ENCODE measurements around the gene SDC3.

Gene SDC3

DNA sequence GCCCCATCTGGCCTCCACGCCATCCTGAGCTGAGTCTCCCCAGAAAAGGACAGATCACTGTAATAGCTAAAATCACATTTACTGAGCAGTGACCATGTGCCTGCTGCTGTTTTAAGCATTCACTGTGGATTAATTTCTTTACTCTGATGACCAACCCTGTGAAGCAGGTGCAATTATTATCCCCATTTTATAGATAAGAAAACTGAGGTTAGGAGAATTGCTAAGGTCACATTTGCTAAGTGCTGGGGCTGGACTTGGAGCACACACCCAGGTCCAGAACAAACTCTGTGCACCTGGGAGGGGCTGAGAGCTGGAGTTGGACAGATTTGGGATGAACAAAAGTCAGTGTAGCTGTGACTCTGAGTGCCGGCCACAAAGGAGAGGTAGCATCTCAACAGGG, 58.0 kb downstream of the SDC3 start:
- no peak for DNase-seq (ENCODE audit: low read depth)
- TF ChIP-seq, protein P1, sequence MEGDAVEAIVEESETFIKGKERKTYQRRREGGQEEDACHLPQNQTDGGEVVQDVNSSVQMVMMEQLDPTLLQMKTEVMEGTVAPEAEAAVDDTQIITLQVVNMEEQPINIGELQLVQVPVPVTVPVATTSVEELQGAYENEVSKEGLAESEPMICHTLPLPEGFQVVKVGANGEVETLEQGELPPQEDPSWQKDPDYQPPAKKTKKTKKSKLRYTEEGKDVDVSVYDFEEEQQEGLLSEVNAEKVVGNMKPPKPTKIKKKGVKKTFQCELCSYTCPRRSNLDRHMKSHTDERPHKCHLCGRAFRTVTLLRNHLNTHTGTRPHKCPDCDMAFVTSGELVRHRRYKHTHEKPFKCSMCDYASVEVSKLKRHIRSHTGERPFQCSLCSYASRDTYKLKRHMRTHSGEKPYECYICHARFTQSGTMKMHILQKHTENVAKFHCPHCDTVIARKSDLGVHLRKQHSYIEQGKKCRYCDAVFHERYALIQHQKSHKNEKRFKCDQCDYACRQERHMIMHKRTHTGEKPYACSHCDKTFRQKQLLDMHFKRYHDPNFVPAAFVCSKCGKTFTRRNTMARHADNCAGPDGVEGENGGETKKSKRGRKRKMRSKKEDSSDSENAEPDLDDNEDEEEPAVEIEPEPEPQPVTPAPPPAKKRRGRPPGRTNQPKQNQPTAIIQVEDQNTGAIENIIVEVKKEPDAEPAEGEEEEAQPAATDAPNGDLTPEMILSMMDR (IDR thresholded peaks at IDR 0.05; ENCODE audit: low read depth, low read length, missing control alignments): no peak
- H3K4me3 ChIP-seq (ENCODE audit: low read depth, low read length): no peak overlapping the region
- in situ Hi-C loops (cut with HindIII; ENCODE audit: low sequenced_read_pairs): no loop called here

GRCh38 chr1:30848130-30848529, 60.4 kb downstream of the SDC3 start:
- no peak overlapping the region for H3K4me3 ChIP-seq (ENCODE audit: low read depth, low read length)
- in situ Hi-C loops (cut with HindIII; ENCODE audit: low sequenced_read_pairs): no loop called here
- TF ChIP-seq, protein P1 (IDR thresholded peaks at IDR 0.05; ENCODE audit: low read depth, low read length, missing control alignments): no peak
- DNase-seq (ENCODE audit: low read depth): no peak

DNA sequence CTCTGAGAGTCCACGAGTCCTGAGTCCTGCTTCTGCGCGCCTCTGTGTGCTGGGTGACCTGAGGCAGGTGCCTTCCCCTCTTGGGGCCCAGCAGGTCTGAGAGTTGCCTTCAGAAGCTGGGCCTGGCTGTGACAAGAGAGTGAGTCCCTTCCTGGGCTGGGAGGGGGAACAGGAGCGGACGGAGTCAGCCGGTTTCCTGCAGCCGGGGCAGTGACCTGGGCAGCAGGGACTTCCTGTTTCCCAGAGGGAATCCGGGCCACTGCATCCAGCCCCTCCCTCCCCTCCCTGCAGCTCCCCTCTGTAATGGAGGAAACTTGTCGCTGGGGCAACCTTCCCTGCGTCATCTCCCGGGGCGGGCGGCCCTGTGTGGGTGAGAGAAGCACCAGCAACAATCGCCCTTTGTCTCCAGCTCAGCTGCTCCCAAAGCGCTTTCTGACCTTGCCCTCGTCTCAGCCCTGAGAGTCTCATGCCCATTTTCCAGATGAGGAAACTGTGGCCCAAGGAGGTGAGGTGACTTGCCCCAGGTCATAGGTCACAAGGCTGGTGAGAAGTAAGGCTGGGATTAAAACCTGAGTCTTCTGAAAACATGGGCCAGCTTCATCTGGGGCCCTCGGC, 61.1 kb downstream of the SDC3 start:
- H3K4me3 ChIP-seq (ENCODE audit: low read depth, low read length): no peak overlapping the region
- in situ Hi-C loops (cut with HindIII; ENCODE audit: low sequenced_read_pairs): no loop called here
- no peak for DNase-seq (ENCODE audit: low read depth)
- TF ChIP-seq, protein P1 (IDR thresholded peaks at IDR 0.05; ENCODE audit: low read depth, low read length, missing control alignments): no peak

DNA sequence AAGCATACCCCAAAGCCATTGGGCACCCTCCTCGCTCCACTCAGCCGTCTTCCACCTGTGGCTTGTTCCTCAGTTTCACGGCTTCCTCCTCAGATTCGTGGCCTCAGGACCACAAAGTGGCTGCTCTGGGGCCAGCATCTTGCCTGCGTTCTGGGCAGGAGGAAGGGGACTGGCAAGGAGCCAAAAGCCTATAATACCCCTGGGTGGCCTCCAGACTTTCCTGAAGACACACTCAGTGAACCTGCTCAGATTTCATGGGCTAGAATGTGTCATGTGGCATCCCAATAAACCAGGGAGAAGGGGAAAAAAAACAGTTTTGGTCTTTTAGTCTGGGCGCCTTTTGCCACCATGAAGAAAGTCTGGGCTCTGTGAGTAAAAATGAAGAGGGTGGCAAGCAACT, 62.0 kb downstream of the SDC3 start:
- in situ Hi-C loops (cut with HindIII; ENCODE audit: low sequenced_read_pairs): no loop called here
- DNase-seq (ENCODE audit: low read depth): no peak
- no peak overlapping the region for H3K4me3 ChIP-seq (ENCODE audit: low read depth, low read length)
- TF ChIP-seq, protein P1 (IDR thresholded peaks at IDR 0.05; ENCODE audit: low read depth, low read length, missing control alignments): no peak

DNA sequence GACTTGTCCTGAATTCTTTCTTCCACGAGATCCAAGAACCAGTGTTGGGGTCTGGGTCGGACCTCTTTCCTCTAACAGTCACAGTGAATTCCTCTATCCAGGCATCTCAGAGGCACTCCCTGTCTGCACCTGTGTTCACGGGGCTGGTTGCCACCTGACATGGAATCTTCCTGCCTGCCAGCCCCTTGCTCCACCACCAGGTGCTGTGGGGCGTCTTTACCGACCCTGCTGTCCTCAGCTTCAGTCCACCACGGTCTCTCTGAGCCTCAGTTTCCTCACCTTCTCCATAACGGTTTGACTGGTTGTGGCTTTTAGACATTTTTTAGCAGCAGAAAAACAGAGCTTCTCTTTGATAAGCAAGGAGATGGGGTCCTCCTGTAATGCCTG, 62.7 kb downstream of the SDC3 start:
- TF ChIP-seq, protein P1 (IDR thresholded peaks at IDR 0.05; ENCODE audit: low read depth, low read length, missing control alignments): no peak
- in situ Hi-C loops (cut with HindIII; ENCODE audit: low sequenced_read_pairs): no loop called here
- no peak overlapping the region for H3K4me3 ChIP-seq (ENCODE audit: low read depth, low read length)
- no peak for DNase-seq (ENCODE audit: low read depth)

GRCh38 chr1:30845237-30845903, 63.2 kb downstream of the SDC3 start:
- DNase-seq (ENCODE audit: low read depth): no peak
- TF ChIP-seq, protein P1 (IDR thresholded peaks at IDR 0.05; ENCODE audit: low read depth, low read length, missing control alignments): no peak
- H3K4me3 ChIP-seq (ENCODE audit: low read depth, low read length): no peak overlapping the region
- in situ Hi-C loops (cut with HindIII; ENCODE audit: low sequenced_read_pairs): no loop called here
